C4-2B (cell line): Measurements from ENCODE around the gene TTL.

Source experiments
- ZFX ChIP-seq: fragments of 450-650 bp; IDR thresholded peaks from 2 replicates; pipeline ENCODE4 v1.6.1; 2017
- TF ChIP-seq, protein P1 (sequence below): fragments of 450-650 bp; conservative IDR thresholded peaks from 2 replicates; pipeline ENCODE4 v1.5.1; 2017; ENCODE audit warnings: mild to moderate bottlenecking

GRCh38 chr2:112433932-112434730 is 47.8 kb upstream of the TTL start:
- TF ChIP-seq, protein P1, sequence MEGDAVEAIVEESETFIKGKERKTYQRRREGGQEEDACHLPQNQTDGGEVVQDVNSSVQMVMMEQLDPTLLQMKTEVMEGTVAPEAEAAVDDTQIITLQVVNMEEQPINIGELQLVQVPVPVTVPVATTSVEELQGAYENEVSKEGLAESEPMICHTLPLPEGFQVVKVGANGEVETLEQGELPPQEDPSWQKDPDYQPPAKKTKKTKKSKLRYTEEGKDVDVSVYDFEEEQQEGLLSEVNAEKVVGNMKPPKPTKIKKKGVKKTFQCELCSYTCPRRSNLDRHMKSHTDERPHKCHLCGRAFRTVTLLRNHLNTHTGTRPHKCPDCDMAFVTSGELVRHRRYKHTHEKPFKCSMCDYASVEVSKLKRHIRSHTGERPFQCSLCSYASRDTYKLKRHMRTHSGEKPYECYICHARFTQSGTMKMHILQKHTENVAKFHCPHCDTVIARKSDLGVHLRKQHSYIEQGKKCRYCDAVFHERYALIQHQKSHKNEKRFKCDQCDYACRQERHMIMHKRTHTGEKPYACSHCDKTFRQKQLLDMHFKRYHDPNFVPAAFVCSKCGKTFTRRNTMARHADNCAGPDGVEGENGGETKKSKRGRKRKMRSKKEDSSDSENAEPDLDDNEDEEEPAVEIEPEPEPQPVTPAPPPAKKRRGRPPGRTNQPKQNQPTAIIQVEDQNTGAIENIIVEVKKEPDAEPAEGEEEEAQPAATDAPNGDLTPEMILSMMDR, result no peak
- no peak for TF ChIP-seq ZFX
